Measurements from ENCODE around the gene SYK.

Gene SYK

DNA sequence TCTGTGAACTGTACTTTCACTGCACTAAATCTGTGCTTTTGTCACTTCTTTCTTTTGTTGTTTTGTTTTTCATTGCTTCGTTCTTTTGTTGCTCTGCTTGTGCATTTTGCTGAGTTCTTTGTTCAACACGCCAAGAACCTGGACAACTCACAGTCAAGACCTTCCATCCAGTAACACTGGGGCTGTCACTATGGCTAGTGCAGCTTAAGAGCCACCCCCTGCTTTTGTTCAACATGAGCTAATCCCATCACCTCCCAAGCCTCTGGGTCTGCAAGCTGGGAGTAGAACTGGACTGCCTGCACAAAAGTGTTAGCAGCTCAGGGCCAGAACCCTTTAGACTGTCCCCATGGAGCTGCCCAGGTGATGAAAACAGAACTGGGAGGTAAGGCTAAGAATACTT is 143.7 kb downstream of the SYK start:
- DNase-seq (ENCODE audit: low read depth, low spot score): no peak

DNA sequence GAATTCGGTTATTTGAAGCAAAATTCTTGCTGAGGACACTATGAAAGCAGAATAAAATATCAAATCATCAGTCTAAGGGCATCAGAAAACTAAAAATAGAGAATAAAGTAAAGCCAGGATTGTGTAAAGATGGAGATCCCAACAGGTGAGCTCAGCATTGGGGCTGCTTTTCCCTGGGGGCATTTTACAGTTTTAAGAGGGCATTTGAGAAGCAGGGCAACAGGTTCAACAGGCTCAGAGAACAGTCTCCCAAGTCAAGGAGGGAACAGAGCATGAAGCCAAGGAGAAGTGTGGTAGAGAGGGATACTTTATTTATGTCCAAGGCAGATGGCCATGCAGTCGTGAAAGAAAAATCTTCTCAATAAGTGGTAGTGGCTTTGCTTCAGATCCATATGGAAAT is 145.4 kb downstream of the SYK start:
- DNase-seq (ENCODE audit: low read depth, low spot score): no peak
